HG03342 (cell line): ENCODE results near the gene GPC5.
"Not testable (repeated sequence)": the region's sequence is repeated elsewhere in the genome, so short reads cannot be mapped to it uniquely, and the experiment has no call there.

Source experiments
- ATAC-seq: cut with Tn5 transposase; IDR thresholded peaks from one replicate; pipeline ENCODE4 v1.9.1; 2021; ENCODE audit warnings: mild to moderate bottlenecking, moderate library complexity; ENCODE audit not compliant: unreplicated experiment

Gene GPC5

GRCh38 chr13:92413452-92413851, 1015.0 kb downstream of the GPC5 start:
- ATAC-seq = no peak

GRCh38 chr13:92414851-92415250, 1016.4 kb downstream of the GPC5 start:
- ATAC-seq = no peak

- ATAC-seq = no peak
These were observed 1017.4 kb downstream of the GPC5 start for GRCh38 chr13:92415781-92416180.

- ATAC-seq = no peak
These were observed 1020.5 kb downstream of the GPC5 start for GRCh38 chr13:92418818-92419412.

- ATAC-seq = no peak
These were observed 1030.8 kb downstream of the GPC5 start for GRCh38 chr13:92429231-92429630.

GRCh38 chr13:92433386-92433785, 1035.0 kb downstream of the GPC5 start:
- no peak for ATAC-seq

- no peak for ATAC-seq
These were observed 1035.5 kb downstream of the GPC5 start for GRCh38 chr13:92433963-92434362.

DNA sequence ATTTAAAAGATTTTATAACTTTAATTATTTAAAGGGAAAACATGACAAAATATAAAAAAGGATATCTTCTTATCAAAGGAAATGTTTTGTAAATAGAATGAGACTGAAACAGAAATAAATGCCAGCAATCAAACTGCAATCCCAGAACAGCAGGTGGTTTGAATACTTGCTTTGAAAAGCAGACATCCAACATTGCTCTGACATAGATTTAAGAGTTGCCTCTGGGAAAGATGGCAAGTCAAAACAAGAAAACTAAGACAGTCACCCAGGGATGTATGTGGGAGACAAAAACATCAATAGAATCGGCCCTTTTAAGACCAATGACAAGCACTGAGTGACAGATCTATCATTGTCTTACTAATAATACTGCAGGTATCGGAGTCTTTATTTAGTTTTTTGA, 1038.5 kb downstream of the GPC5 start:
- no peak for ATAC-seq

GRCh38 chr13:92444244-92444643, 1045.8 kb downstream of the GPC5 start:
- ATAC-seq = no peak

GRCh38 chr13:92451060-92451459, 1052.6 kb downstream of the GPC5 start:
- no peak for ATAC-seq

DNA sequence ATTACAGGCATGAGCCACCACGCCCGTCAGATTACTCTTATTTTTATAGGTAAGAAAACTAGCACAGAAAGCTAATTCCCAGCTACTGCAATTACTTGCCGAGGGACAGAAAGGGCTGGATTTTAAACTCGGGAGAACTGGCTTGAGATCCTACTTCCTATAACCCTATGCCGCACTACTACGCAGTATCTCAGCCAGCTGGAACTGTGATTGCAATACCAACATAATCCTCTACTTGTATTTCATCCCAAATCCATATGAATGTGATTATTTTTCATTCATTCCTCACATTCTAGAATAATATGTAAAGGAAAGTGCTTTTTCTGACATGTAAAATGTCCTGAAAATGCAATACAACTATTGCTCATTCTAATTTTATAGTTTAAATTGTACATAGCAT, 1054.4 kb downstream of the GPC5 start:
- ATAC-seq = no peak

DNA sequence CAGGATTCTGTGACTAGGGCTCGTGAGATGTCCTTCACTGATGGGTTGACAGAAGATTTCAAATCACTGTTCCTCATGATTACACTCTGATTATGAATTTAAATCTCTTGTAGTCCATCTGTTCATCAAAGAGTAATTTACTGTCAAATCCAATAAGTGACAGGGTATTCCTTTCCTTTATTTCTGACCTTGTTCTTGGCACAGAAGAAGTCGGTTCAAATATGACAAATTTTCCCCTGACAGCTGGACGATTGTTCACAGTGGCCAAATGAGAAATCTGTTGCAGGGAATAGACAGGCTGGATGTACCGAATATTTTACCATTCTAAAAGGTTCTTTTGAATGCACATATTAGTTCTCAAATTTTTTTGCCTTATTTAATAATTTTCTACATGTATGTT, 1060.9 kb downstream of the GPC5 start:
- ATAC-seq = no peak

GRCh38 chr13:92460479-92460878, 1062.1 kb downstream of the GPC5 start:
- no peak for ATAC-seq

- ATAC-seq = no peak
These were observed 1063.0 kb downstream of the GPC5 start for GRCh38 chr13:92461402-92461801.

GRCh38 chr13:92461831-92462230, 1063.4 kb downstream of the GPC5 start:
- no peak for ATAC-seq

DNA sequence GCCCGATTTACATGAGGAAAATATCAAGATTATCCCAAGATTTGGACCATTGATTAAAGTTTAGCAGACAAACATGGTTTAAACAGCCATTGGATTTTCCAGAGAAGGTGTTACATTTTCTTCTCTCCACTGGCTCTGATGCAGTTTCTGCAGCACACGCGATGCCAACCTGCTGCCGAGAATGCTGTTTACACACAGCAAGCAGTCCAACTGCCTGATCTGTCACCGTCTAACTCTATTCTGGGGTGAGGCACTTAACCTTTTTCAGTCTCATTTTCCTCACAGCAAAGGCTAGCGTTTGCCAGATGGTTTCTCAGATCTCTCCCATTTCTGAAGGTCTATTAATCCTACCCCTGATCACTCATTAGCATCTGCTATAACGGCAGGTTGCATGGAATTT, 1064.7 kb downstream of the GPC5 start:
- ATAC-seq = no peak

DNA sequence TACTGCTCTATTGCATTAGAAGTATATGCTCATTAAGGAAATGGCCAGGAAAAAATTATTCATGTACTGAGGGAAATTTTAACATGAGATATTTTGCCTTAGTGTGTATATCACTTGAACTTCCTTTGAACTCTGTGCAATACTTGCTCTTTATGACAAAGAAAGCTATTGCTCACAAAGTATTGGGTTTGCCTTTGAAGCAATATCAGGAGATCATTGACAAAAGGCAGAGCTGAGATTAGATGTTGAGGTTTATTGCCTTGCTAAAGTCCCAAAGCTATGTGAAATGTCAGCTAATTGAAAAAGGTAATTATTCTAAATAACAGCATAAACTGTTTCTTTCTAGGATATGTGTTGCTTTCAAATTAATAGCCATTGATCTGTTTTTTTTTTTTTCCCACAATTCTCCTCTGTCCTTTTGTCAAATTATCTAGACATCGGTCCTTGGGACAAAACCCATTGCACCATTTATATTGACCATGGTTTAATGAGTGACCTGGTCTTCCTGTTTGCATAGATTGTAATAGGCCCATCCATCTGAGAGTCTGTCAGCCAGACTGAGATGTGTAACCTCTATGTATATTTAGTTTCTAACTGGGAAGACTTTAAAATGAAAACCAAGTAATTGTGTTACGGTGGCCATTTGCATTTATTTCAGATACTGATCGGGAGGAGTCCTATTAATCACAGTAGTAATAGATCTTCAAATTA, 1075.5 kb downstream of the GPC5 start:
- ATAC-seq = no peak

GRCh38 chr13:92480387-92480786, 1082.0 kb downstream of the GPC5 start:
- ATAC-seq = no peak

DNA sequence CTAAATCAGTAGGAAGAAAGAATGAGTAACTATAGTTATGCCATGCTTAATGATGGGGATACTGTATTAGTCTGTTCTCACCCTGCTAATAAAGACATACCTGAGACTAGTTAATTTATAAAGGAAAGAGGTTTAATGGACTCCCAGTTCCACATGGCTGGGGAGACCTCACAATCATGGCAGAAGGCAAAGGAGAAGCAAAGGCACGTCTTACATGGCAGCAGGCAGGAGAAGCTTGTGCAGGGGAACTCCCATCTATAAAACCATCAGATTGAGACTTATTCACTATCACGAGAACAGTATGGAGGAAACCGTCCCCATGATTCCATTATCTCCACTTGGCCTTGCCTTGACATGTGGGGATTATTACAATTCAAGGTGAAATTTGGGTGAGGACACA, 1084.4 kb downstream of the GPC5 start:
- not testable (repeated sequence) for ATAC-seq

- ATAC-seq = no peak
These were observed 1085.5 kb downstream of the GPC5 start for GRCh38 chr13:92483894-92484293.

DNA sequence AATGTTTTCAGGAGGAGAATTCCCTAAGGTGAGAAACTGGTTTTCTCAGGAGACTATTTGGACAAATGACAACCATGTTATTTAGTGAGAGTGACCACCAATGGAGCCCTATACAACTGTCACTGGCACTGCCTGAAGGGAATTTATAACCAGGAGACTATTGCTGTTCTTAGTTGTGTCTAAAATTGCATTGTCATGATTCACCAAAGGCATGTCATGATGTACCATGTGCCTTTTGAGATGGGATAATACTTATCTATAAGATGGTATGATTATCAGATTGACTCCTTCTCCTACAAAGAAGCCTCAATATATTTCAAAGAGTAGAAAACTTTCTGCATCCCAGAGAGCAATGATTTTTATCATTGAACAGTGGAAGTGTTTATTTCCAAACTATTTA, 1088.8 kb downstream of the GPC5 start:
- ATAC-seq = no peak

DNA sequence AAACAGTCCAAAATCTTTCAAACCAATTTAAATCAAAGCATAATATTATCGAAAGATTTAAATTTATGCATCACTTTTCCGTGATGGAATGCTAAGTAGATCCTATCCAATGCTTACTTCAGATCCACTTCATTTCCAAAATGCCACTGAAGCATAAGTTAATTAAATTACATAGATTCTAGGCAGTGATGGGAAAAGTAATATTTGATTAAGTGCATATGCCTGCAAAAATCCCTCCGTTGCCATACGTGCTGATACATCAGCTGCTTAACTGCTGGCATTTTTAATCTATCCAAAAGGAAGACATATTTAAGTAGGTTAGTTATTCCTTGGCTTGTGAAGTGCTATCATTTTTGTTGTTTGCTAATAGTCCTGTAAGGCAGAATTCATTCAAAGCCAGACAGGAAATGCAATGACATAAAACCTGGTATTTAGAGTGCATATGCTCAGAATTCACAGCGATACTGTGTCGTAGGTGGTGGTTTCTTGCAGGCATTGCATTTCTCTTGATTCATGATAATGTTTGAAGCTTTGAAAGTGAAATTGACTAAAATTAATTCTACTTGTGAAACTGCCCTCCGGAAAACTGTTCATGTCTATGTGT, 1089.9 kb downstream of the GPC5 start:
- no peak for ATAC-seq
